ENCODE data around the gene MPO.

Gene MPO

GRCh38 chr17:58325976-58326468 is 45.3 kb upstream of the MPO start:
- H3K9ac ChIP-seq (ENCODE audit: low read length), result no peak overlapping the region
- 81% methylated on average over 11 of the region's 11 CpGs for WGBS
- no peaks in the 10 kb centered on the region for H3K79me1 ChIP-seq (replicated peaks; ENCODE audit: low read length, poor library complexity, severe bottlenecking)
- no peak overlapping the region for H3K23ac ChIP-seq (ENCODE audit: low read length in 2 of 2)
- no peak for DNase-seq
- no peak overlapping the region for H4K91ac ChIP-seq (ENCODE audit: low read length)
- H3K18ac ChIP-seq (ENCODE audit: low read depth in 1 of 2, low read length in 2 of 2), result no peak overlapping the region
- no peak overlapping the region for H4K8ac ChIP-seq (ENCODE audit: low read length)
- H2AK5ac ChIP-seq (ENCODE audit: low read length, severe bottlenecking), result no peak overlapping the region
- no peak overlapping the region for H2BK15ac ChIP-seq (ENCODE audit: low read depth, poor library complexity, severe bottlenecking)
- H3K27me3 ChIP-seq (ENCODE audit: control insufficient read depth in 1 of 2, insufficient read depth in 1 of 2, low read length in 2 of 2), result peaks cover 63 to 73% of the 10 kb centered on the region in 2 experiments
- H2AFZ ChIP-seq (ENCODE audit: low read depth, low read length), result no peak overlapping the region
- no peak overlapping the region for H2BK12ac ChIP-seq (ENCODE audit: low read length in 2 of 2)
- H3K4me1 ChIP-seq (ENCODE audit: control insufficient read depth, insufficient read depth, low read depth, low read length), result peaks cover 15% of the 10 kb centered on the region
- H3K9me3 ChIP-seq (ENCODE audit: control insufficient read depth, low read length), result no peaks in the 10 kb centered on the region
- H3K27ac ChIP-seq (ENCODE audit: low read length, poor library complexity, severe bottlenecking), result no peak overlapping the region
- H3K4me3 ChIP-seq (ENCODE audit: insufficient read depth in 1 of 2, low read depth in 1 of 2, low read length in 2 of 2), result no peak overlapping the region
- no peak overlapping the region for H3K4ac ChIP-seq (ENCODE audit: low read depth in 1 of 2, low read length in 2 of 2)
- no peak overlapping the region for H3K4me2 ChIP-seq (ENCODE audit: low read length, poor library complexity, severe bottlenecking)
- peaks cover 0 to 4% of the 10 kb centered on the region in 2 experiments for H3K36me3 ChIP-seq (ENCODE audit: control insufficient read depth in 1 of 2, insufficient read depth in 2 of 2, low read depth in 1 of 2, low read length in 2 of 2)
- H3K14ac ChIP-seq (ENCODE audit: low read length in 2 of 2), result no peak overlapping the region
- no peak overlapping the region for H2BK120ac ChIP-seq (ENCODE audit: low read depth, low read length)
- no peak overlapping the region for H2BK5ac ChIP-seq (ENCODE audit: low read depth, low read length, poor library complexity, severe bottlenecking)

DNA sequence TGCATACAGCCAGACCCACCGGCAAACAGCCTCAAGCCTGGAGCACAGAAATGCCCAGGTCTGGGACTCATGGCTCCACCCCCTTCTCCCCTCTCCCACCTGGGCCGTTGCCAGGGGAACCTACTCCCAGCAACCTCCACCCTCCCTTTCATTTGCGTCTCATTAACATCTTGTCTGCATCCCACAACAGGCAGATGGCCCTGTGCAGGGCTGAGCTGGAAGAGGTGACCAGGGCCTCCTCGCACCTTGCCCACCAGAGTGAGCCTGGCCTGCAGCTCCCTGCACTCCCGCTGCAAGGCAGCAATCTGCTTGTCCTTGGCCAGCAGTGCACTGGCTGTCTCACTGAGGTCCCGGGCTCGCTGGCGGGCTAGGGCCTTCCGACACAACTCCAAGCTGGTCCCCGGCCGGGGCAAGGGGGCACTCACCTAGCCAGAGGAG is 44.6 kb upstream of the MPO start:
- Histone ChIP-seq H3K14ac (ENCODE audit: low read length in 2 of 2) (no peak overlapping the region), H2BK12ac (ENCODE audit: low read length in 2 of 2) (no peak overlapping the region)
- WGBS, result 91% methylated on average over 11 of the region's 11 CpGs

GRCh38 chr17:58324409-58325288 is 43.9 kb upstream of the MPO start:
- Histone ChIP-seq H2BK12ac (ENCODE audit: low read length in 2 of 2) (peak overlapping the region in 1 of 2 experiments; percentile 24), H3K4ac (ENCODE audit: low read depth in 1 of 2, low read length in 2 of 2) (no peak overlapping the region), H3K4me2 (ENCODE audit: low read length, poor library complexity, severe bottlenecking) (peak overlapping the region; percentile 88), H2AK5ac (ENCODE audit: low read length, severe bottlenecking) (no peak overlapping the region), H4K8ac (ENCODE audit: low read length) (peak overlapping the region; percentile 96), H3K27ac (ENCODE audit: low read length, poor library complexity, severe bottlenecking) (no peak overlapping the region), H3K27me3 (ENCODE audit: control insufficient read depth in 1 of 2, insufficient read depth in 1 of 2, low read length in 2 of 2) (peaks cover 63 to 72% of the 10 kb centered on the region in 2 experiments), H2BK15ac (ENCODE audit: low read depth, poor library complexity, severe bottlenecking) (no peak overlapping the region), H3K4me3 (ENCODE audit: insufficient read depth in 1 of 2, low read depth in 1 of 2, low read length in 2 of 2) (peak overlapping the region; percentile 45 to 63), H3K9me3 (ENCODE audit: control insufficient read depth, low read length) (no peaks in the 10 kb centered on the region), H2BK120ac (ENCODE audit: low read depth, low read length) (peak overlapping the region; percentile 39), H2BK5ac (ENCODE audit: low read depth, low read length, poor library complexity, severe bottlenecking) (no peak overlapping the region), H3K79me1 (replicated peaks; ENCODE audit: low read length, poor library complexity, severe bottlenecking) (no peaks in the 10 kb centered on the region), H3K36me3 (ENCODE audit: control insufficient read depth in 1 of 2, insufficient read depth in 2 of 2, low read depth in 1 of 2, low read length in 2 of 2) (peaks cover 0 to 4% of the 10 kb centered on the region in 2 experiments), H2AFZ (ENCODE audit: low read depth, low read length) (peak overlapping the region; percentile 67), H4K91ac (ENCODE audit: low read length) (peak overlapping the region; percentile 32), H3K9ac (ENCODE audit: low read length) (peak overlapping the region; percentile 55), H3K14ac (ENCODE audit: low read length in 2 of 2) (peak overlapping the region in 1 of 2 experiments; percentile 94), H3K4me1 (ENCODE audit: control insufficient read depth, insufficient read depth, low read depth, low read length) (peaks cover 15% of the 10 kb centered on the region), H3K23ac (ENCODE audit: low read length in 2 of 2) (no peak overlapping the region), H3K18ac (ENCODE audit: low read depth in 1 of 2, low read length in 2 of 2) (peak overlapping the region in 1 of 2 experiments; percentile 63)
- 19% methylated on average over 60 of the region's 66 CpGs for WGBS
- peak; percentile 26 for DNase-seq

More for the DNA sequence above, 44.6 kb upstream of the MPO start:
- Histone ChIP-seq H3K9me3 (ENCODE audit: control insufficient read depth, low read length) (no peaks in the 10 kb centered on the region), H2BK5ac (ENCODE audit: low read depth, low read length, poor library complexity, severe bottlenecking) (no peak overlapping the region), H2AFZ (ENCODE audit: low read depth, low read length) (no peak overlapping the region), H3K23ac (ENCODE audit: low read length in 2 of 2) (no peak overlapping the region), H3K36me3 (ENCODE audit: control insufficient read depth in 1 of 2, insufficient read depth in 2 of 2, low read depth in 1 of 2, low read length in 2 of 2) (peaks cover 0 to 4% of the 10 kb centered on the region in 2 experiments), H4K8ac (ENCODE audit: low read length) (no peak overlapping the region), H3K4ac (ENCODE audit: low read depth in 1 of 2, low read length in 2 of 2) (no peak overlapping the region), H4K91ac (ENCODE audit: low read length) (no peak overlapping the region), H2BK15ac (ENCODE audit: low read depth, poor library complexity, severe bottlenecking) (no peak overlapping the region), H3K4me1 (ENCODE audit: control insufficient read depth, insufficient read depth, low read depth, low read length) (peaks cover 15% of the 10 kb centered on the region), H2AK5ac (ENCODE audit: low read length, severe bottlenecking) (no peak overlapping the region), H3K27ac (ENCODE audit: low read length, poor library complexity, severe bottlenecking) (no peak overlapping the region), H3K79me1 (replicated peaks; ENCODE audit: low read length, poor library complexity, severe bottlenecking) (no peaks in the 10 kb centered on the region), H2BK120ac (ENCODE audit: low read depth, low read length) (no peak overlapping the region), H3K9ac (ENCODE audit: low read length) (no peak overlapping the region), H3K4me3 (ENCODE audit: insufficient read depth in 1 of 2, low read depth in 1 of 2, low read length in 2 of 2) (no peak overlapping the region), H3K4me2 (ENCODE audit: low read length, poor library complexity, severe bottlenecking) (no peak overlapping the region), H3K18ac (ENCODE audit: low read depth in 1 of 2, low read length in 2 of 2) (no peak overlapping the region), H3K27me3 (ENCODE audit: control insufficient read depth in 1 of 2, insufficient read depth in 1 of 2, low read length in 2 of 2) (peaks cover 63 to 73% of the 10 kb centered on the region in 2 experiments)
- DNase-seq, result no peak

GRCh38 chr17:58324056-58324408 is 43.3 kb upstream of the MPO start:
- Histone ChIP-seq H2AFZ (ENCODE audit: low read depth, low read length) (peak overlapping the region; percentile 43), H3K4me1 (ENCODE audit: control insufficient read depth, insufficient read depth, low read depth, low read length) (peaks cover 15% of the 10 kb centered on the region), H3K14ac (ENCODE audit: low read length in 2 of 2) (no peak overlapping the region), H2BK120ac (ENCODE audit: low read depth, low read length) (no peak overlapping the region), H3K4me3 (ENCODE audit: insufficient read depth in 1 of 2, low read depth in 1 of 2, low read length in 2 of 2) (peak overlapping the region; percentile 29 to 63), H3K23ac (ENCODE audit: low read length in 2 of 2) (no peak overlapping the region), H3K4ac (ENCODE audit: low read depth in 1 of 2, low read length in 2 of 2) (no peak overlapping the region), H3K9ac (ENCODE audit: low read length) (peak overlapping the region; percentile 55), H2BK5ac (ENCODE audit: low read depth, low read length, poor library complexity, severe bottlenecking) (no peak overlapping the region), H2AK5ac (ENCODE audit: low read length, severe bottlenecking) (no peak overlapping the region), H2BK12ac (ENCODE audit: low read length in 2 of 2) (peak overlapping the region in 1 of 2 experiments; percentile 24), H4K91ac (ENCODE audit: low read length) (peak overlapping the region; percentile 62), H3K4me2 (ENCODE audit: low read length, poor library complexity, severe bottlenecking) (peak overlapping the region; percentile 88), H3K27me3 (ENCODE audit: control insufficient read depth in 1 of 2, insufficient read depth in 1 of 2, low read length in 2 of 2) (peaks cover 58 to 65% of the 10 kb centered on the region in 2 experiments), H2BK15ac (ENCODE audit: low read depth, poor library complexity, severe bottlenecking) (no peak overlapping the region), H3K79me1 (replicated peaks; ENCODE audit: low read length, poor library complexity, severe bottlenecking) (no peaks in the 10 kb centered on the region), H4K8ac (ENCODE audit: low read length) (peak overlapping the region; percentile 96), H3K36me3 (ENCODE audit: control insufficient read depth in 1 of 2, insufficient read depth in 2 of 2, low read depth in 1 of 2, low read length in 2 of 2) (peaks cover 0 to 4% of the 10 kb centered on the region in 2 experiments), H3K18ac (ENCODE audit: low read depth in 1 of 2, low read length in 2 of 2) (peak overlapping the region in 1 of 2 experiments; percentile 60), H3K27ac (ENCODE audit: low read length, poor library complexity, severe bottlenecking) (no peak overlapping the region), H3K9me3 (ENCODE audit: control insufficient read depth, low read length) (no peaks in the 10 kb centered on the region)
- WGBS, result 36% methylated on average over 13 of the region's 13 CpGs
- no peak for DNase-seq
